OCI-LY1 (cell line): ENCODE data around the gene RER1.

Source experiments
- H2AFZ ChIP-seq: fragments of 200-600 bp; sonication (generic), shearing (Covaris generic); 2 replicates; pipeline ENCODE4 v1.6.0; 2014; ENCODE audit warnings: antibody characterized with exemption, mild to moderate bottlenecking, low read length
- H3F3A ChIP-seq: fragments of 200-600 bp; sonication (generic), shearing (Covaris generic); 2 replicates; pipeline ENCODE4 v1.6.0; 2014; ENCODE audit warnings: mild to moderate bottlenecking, antibody characterized with exemption, low read length, moderate library complexity; ENCODE audit not compliant: insufficient read depth
- H3K27ac ChIP-seq: fragments of 200-600 bp; sonication (generic); 2 replicates; pipeline ENCODE4 v1.5.1; 2014; ENCODE audit warnings: low read length, mixed run types, mild to moderate bottlenecking, low read depth; ENCODE audit not compliant: poor library complexity, severe bottlenecking
- H3K27me3 ChIP-seq: fragments of 200-600 bp; sonication (generic); 2 replicates; pipeline ENCODE4 v1.6.0; 2014; ENCODE audit warnings: antibody characterized with exemption, mild to moderate bottlenecking, low read length, moderate library complexity; ENCODE audit not compliant: insufficient read depth
- H3K36me3 ChIP-seq: fragments of 200-600 bp; sonication (generic); 2 replicates; pipeline ENCODE4 v1.6.1; 2014; ENCODE audit warnings: mild to moderate bottlenecking, antibody characterized with exemption, low read length, moderate library complexity, mixed read lengths; ENCODE audit not compliant: insufficient read depth
- H3K4me1 ChIP-seq: fragments of 200-600 bp; sonication (generic); 2 replicates; pipeline ENCODE4 v1.5.1; 2014; ENCODE audit warnings: mild to moderate bottlenecking, low read length, moderate library complexity; ENCODE audit not compliant: insufficient read depth, severe bottlenecking
- H3K4me2 ChIP-seq: fragments of 200-600 bp; sonication (generic), shearing (Covaris generic); 2 replicates; pipeline ENCODE4 v1.6.1; 2014; ENCODE audit warnings: low read length
- H3K4me3 ChIP-seq: fragments of 200-600 bp; sonication (generic); 2 replicates; pipeline ENCODE4 v1.5.1; 2014; ENCODE audit warnings: low read length, low read depth, mild to moderate bottlenecking, mixed read lengths; ENCODE audit not compliant: poor library complexity, severe bottlenecking
- H3K79me2 ChIP-seq: fragments of 200-600 bp; shearing (Covaris generic); 2 replicates; pipeline ENCODE4 v1.6.1; 2016; ENCODE audit warnings: mixed run types, low read length, mixed read lengths; ENCODE audit not compliant: insufficient read depth
- H3K9ac ChIP-seq: fragments of 200-600 bp; sonication (generic), shearing (Covaris generic); 2 replicates; pipeline ENCODE4 v1.6.1; 2014; ENCODE audit warnings: mild to moderate bottlenecking, low read length, mixed read lengths
- H3K9me2 ChIP-seq: fragments of 200-600 bp; sonication (generic), shearing (Covaris generic); 2 replicates; pipeline ENCODE4 v1.6.1; 2014; ENCODE audit warnings: low read depth, mild to moderate bottlenecking, low read length, mixed read lengths
- H3K9me3 ChIP-seq: fragments of 200-600 bp; shearing (Covaris generic); 2 replicates; pipeline ENCODE4 v1.6.1; 2014; ENCODE audit warnings: low read length, mixed read lengths
- H4K20me1 ChIP-seq: fragments of 200-600 bp; sonication (generic), shearing (Covaris generic); 2 replicates; pipeline ENCODE4 v1.6.0; 2016; ENCODE audit warnings: mild to moderate bottlenecking, low read length; ENCODE audit not compliant: insufficient read depth
- EZH2 ChIP-seq: fragments of 200-600 bp; sonication (generic), shearing (Covaris generic); IDR thresholded peaks from 2 replicates; pipeline ENCODE4 v1.8.0; 2017; ENCODE audit warnings: borderline replicate concordance, mixed run types, mild to moderate bottlenecking, antibody characterized with exemption, low read length, moderate library complexity, mixed read lengths
- TF ChIP-seq, protein P1 (sequence below): fragments of 200-600 bp; sonication (generic), shearing (Covaris generic); IDR thresholded peaks from 2 replicates; pipeline ENCODE4 v1.5.1; 2017; ENCODE audit warnings: mild to moderate bottlenecking, antibody characterized with exemption, low read length, moderate library complexity, mixed read lengths

Gene RER1

DNA sequence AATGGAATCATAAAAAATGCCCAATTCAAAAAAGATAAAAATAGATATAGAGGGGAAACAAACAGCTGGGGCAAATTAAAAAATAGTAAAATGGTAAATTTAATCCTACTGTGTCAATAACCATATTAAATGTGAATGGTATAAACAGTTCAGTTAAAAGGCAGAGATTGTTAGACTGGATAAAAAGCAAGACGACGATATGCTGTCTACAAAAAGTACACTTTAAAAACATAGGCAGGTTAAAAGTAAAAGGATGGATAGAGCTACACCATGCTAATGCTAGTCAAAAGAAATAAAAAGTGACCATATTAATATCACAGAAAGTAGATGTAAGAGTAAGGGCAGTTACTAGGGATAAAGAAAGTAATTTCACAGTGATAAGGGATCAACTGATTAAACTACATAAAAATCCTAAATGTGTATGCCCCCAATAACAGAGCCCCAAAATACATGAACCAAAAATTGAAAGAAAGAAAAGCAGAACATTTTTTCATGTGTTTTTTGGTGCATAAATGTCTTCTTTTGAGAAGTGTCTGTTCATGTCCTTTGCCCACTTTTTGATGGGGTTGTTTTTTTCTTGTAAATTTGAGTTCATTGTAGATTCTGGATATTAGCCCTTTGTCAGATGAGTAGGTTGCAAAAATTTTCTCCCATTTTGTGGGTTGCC is 27.7 kb upstream of the RER1 start:
- TF ChIP-seq EZH2, result no peak
- TF ChIP-seq, protein P1, sequence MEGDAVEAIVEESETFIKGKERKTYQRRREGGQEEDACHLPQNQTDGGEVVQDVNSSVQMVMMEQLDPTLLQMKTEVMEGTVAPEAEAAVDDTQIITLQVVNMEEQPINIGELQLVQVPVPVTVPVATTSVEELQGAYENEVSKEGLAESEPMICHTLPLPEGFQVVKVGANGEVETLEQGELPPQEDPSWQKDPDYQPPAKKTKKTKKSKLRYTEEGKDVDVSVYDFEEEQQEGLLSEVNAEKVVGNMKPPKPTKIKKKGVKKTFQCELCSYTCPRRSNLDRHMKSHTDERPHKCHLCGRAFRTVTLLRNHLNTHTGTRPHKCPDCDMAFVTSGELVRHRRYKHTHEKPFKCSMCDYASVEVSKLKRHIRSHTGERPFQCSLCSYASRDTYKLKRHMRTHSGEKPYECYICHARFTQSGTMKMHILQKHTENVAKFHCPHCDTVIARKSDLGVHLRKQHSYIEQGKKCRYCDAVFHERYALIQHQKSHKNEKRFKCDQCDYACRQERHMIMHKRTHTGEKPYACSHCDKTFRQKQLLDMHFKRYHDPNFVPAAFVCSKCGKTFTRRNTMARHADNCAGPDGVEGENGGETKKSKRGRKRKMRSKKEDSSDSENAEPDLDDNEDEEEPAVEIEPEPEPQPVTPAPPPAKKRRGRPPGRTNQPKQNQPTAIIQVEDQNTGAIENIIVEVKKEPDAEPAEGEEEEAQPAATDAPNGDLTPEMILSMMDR, result no peak
- Histone ChIP-seq H3K9me2 (no peaks in the 10 kb centered on the region), H3K9ac (no peak overlapping the region), H3K4me3 (no peak overlapping the region), H4K20me1 (no peaks in the 10 kb centered on the region), H3K27ac (no peak overlapping the region), H3K36me3 (no peaks in the 10 kb centered on the region; the same call in 1 of the 2 replicates), H3K27me3 (no peaks in the 10 kb centered on the region; the same call in 1 of the 2 replicates), H3K4me2 (no peak overlapping the region), H3F3A (no peaks in the 10 kb centered on the region), H3K9me3 (0 out of 2 replicates have a peak, but pooled peaks cover 2% of the 10 kb centered on the region), H3K79me2 (no peaks in the 10 kb centered on the region), H2AFZ (no peak overlapping the region), H3K4me1 (no peaks in the 10 kb centered on the region)

DNA sequence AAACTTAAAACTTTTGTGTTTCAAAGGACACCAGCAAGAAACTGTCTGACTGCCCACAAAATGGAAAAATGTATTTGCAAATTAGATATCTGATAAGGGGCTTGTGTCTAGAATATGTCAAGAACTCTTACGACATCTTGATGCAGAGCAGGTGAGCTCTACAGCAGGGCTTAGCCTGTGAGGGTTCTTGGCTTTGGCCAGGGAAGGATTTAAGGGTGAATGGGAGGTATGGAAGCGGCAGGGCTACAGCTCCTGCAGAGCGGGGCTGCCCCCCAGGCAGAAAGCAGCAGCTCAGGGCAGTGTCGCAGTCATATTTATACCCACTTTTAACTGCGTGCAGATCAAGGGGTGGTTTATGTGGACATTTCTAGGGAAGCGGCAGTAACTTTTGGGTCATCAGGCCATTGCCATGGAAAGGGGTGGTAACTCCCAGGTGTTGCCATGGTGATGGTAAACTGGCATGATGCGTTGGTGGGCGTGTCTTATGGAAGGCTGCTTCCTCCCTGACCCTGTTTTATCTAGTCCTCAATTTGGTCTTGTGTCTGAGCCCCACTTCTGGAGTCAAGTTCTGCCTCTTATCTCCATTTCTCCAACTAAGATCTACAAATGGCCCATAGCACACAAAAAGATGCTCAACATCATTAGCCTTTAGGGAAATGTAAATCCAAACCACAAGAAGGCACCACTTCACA is 23.4 kb upstream of the RER1 start:
- H3K27me3 ChIP-seq, result no peaks in the 10 kb centered on the region; the same call in 1 of the 2 replicates
- H3K4me3 ChIP-seq, result no peak overlapping the region
- no peak overlapping the region for H3K27ac ChIP-seq
- no peak overlapping the region for H2AFZ ChIP-seq
- H3K36me3 ChIP-seq, result no peaks in the 10 kb centered on the region; the same call in 1 of the 2 replicates
- no peaks in the 10 kb centered on the region for H4K20me1 ChIP-seq
- no peaks in the 10 kb centered on the region for H3K79me2 ChIP-seq
- no peaks in the 10 kb centered on the region for H3K4me1 ChIP-seq
- TF ChIP-seq EZH2, result no peak
- TF ChIP-seq, protein P1, result no peak
- no peak overlapping the region for H3K9ac ChIP-seq
- no peak overlapping the region for H3K4me2 ChIP-seq
- H3K9me2 ChIP-seq, result no peaks in the 10 kb centered on the region
- H3K9me3 ChIP-seq, result 0 out of 2 replicates have a peak, but pooled peaks cover 2% of the 10 kb centered on the region
- no peaks in the 10 kb centered on the region for H3F3A ChIP-seq

DNA sequence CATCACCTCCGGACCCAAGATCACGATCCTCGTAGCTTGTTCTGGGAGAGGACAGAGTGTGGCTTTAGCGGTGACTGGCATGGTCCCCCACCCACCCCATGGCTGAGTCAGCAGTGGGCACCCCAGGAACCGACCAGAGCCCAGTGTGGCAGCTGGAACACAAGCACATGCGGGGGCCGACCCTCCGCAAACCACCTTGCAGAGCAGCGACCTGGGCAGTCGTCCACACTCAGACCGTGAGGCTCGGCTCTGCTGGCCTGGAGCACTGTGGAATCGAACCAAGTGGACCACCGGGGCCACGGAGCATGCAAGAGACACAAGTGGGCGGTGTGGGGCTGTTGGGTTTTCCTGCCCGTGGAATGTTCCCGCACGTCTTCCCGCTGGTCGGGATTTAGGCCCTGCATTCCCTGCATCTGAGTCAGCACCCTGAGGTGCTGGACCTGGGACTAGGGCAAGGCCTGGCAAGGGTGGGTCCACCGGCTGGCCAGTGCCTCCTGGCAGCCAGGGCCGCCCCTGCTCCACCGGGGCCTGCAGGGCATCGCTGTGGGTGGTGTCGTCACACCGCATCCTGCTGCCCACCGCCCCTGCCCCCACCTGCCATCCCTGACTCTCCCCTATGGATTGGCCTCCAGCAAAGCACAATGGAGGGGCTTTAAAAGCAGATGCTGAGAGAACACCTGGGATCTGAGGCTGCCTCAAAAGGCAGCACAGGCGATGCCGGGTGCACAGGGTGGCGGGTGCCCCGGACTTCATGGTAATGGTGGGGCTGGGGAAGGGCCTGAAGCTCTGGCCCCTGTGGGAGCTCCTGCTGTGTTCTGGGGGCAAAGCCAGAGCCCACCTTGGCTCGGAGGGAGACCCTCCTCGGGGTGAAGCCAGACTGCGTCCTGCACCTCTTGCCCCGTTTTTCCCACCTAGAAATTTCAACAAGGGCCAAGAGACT is 18.8 kb upstream of the RER1 start:
- Histone ChIP-seq H3K4me3 (no peak overlapping the region), H3K27ac (no peak overlapping the region), H3K9me2 (no peaks in the 10 kb centered on the region), H3K4me2 (no peak overlapping the region), H2AFZ (no peak overlapping the region), H3K9me3 (no peaks in the 10 kb centered on the region), H3K27me3 (peaks cover 5% of the 10 kb centered on the region; the same call in 1 of the 2 replicates), H3F3A (no peaks in the 10 kb centered on the region), H3K4me1 (no peaks in the 10 kb centered on the region), H3K9ac (no peak overlapping the region), H3K36me3 (no peaks in the 10 kb centered on the region), H4K20me1 (no peaks in the 10 kb centered on the region), H3K79me2 (no peaks in the 10 kb centered on the region)
- TF ChIP-seq, protein P1, result no peak
- TF ChIP-seq EZH2, result no peak
